Measurements from ENCODE around the gene C1QTNF4.

DNA sequence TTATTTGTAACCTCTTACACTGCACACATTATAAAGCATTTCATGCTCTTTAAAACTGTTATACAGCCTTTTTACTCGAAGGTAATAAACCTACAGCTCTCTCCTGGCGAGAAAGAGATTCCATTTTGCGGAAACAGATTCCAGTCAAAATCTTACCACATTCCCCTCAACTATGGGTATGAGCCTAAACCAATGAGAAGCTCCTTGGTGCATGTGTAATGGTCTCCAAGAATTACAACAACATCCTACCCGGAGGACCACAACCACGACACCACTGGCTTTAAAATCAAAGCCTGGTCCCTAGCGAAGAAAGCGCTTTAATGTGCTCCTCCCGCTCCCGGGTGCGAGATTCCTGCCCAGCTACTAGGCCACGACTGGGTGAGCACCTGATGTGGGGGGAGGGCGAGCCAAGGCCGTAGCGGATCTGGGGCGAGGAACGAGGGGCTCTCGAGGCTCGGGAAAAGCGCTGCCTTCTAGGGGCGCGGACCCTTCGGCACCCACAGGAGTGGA, 42.1 kb downstream of the C1QTNF4 start:
- TF ChIP-seq, protein P1, sequence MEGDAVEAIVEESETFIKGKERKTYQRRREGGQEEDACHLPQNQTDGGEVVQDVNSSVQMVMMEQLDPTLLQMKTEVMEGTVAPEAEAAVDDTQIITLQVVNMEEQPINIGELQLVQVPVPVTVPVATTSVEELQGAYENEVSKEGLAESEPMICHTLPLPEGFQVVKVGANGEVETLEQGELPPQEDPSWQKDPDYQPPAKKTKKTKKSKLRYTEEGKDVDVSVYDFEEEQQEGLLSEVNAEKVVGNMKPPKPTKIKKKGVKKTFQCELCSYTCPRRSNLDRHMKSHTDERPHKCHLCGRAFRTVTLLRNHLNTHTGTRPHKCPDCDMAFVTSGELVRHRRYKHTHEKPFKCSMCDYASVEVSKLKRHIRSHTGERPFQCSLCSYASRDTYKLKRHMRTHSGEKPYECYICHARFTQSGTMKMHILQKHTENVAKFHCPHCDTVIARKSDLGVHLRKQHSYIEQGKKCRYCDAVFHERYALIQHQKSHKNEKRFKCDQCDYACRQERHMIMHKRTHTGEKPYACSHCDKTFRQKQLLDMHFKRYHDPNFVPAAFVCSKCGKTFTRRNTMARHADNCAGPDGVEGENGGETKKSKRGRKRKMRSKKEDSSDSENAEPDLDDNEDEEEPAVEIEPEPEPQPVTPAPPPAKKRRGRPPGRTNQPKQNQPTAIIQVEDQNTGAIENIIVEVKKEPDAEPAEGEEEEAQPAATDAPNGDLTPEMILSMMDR (IDR thresholded peaks at IDR 0.05) = no peak
- TF ChIP-seq POLR2AphosphoS5 (IDR thresholded peaks at IDR 0.05) (no peak), POLR2A (IDR thresholded peaks at IDR 0.05) (no peak)
